Astrocyte of the cerebellum (primary cell): ENCODE data around the gene KRT83.
"Not testable (repeated sequence)": the region's sequence is repeated elsewhere in the genome, so short reads cannot be mapped to it uniquely, and the experiment has no call there.

ENCODE experiments used
- DNase-seq: peaks from one replicate; pipeline ENCODE4 v3.0.0-alpha.2; 2011; ENCODE audit warnings: low read depth
- H3K4me3 ChIP-seq: 2 replicates; pipeline ENCODE4 v1.5.1; 2011; ENCODE audit warnings: mild to moderate bottlenecking, low read depth, low read length, moderate library complexity
- CTCF ChIP-seq: IDR thresholded peaks from 2 replicates; pipeline ENCODE4 v1.5.1; 2012; ENCODE audit warnings: low read length, low read depth, moderate library complexity, mild to moderate bottlenecking; ENCODE audit errors: missing control alignments
- in situ Hi-C: cut with HindIII; loops from 2 replicates; pipeline ENCODE4 v1.10.0; 2017; ENCODE audit warnings: low sequenced_read_pairs

The KRT83 gene

GRCh38 chr12:52310622-52311284 is 10.4 kb downstream of the KRT83 start:
- DNase-seq, result no peak
- H3K4me3 ChIP-seq, result no peak overlapping the region
- TF ChIP-seq CTCF, result no peak
- in situ Hi-C loops, result no loop called here

DNA sequence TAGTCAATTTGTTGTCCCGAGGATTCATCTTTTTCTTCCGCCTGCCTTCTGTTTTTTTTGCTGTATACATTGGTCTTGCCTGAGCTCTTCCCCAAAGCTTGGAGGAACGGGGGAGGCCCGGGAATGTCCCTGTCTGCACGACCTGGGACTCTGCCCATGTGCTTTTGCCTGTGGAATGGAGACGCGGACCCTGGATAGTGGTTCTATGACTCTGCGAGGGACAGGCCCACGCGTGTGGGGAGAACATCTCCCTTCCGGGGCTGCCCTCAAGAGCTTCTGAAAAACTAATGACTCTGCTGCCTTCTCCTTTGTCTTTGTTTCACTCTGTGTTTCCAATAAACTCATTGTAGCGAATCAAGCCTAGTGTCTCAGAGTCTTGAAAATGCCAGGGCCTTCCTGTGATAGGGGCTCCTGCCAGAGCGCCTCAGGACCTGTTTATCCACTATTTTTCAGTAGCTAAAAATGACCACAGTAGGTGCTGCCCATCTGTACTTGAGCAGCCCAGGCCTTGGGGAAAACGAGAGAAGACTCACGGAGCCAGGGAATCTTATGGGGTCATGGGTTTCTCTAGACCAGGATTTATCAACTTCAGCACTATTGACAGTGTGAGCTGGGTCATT is 12.3 kb downstream of the KRT83 start:
- peak overlapping the region; percentile 32 for H3K4me3 ChIP-seq
- DNase-seq, result no peak
- no peak for TF ChIP-seq CTCF
- in situ Hi-C loops, result no loop called here

DNA sequence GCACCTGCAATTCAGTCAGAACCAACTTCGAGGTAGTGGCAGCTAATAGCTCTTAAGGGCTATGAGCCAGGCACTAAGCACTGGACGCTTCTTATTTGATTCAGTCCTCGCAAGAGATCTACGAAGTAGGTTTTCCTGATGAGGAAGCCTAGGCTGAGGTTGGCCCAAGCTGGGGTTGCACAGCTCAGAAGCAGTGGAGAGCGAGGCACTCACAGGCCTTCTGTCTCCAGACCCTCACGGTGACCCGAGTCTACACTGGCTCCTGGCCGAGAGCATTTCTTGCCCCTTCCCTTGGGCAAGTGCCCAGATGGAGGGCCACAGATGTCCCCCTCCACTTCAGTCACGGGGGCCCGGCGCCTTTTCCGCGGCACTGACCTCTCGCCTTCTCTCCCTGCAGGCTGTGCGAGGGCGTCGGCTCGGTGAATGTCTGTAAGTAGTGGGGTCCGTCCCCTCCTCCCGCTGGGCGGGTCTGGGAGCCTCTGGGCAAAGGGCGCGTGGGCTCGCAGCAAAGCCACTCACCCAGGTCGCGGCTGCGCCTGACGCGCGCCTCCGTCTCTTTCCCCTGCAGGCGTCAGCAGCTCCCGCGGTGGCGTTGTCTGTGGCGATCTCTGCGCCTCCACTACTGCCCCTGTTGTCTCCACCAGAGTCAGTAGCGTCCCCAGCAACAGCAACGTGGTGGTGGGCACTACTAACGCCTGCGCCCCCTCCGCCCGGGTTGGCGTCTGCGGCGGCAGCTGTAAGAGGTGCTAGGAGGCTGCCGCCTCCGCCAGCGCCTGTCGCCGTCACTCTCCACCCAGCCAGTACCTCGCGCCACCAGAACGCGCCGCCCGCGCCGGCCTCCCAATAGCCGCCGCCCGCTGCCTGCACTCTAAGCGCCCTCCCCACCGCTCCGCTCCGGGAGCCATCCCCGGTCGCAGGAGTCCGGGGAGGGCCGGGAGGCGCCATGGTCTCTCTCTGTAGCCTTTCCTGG is 13.1 kb downstream of the KRT83 start:
- in situ Hi-C loops, result no loop called here
- DNase-seq, result no peak
- H3K4me3 ChIP-seq, result peak overlapping the region; percentile 32
- no peak for TF ChIP-seq CTCF

- in situ Hi-C loops, result no loop called here
- H3K4me3 ChIP-seq, result no peak overlapping the region
- TF ChIP-seq CTCF, result no peak
- DNase-seq, result no peak
Observed at GRCh38 chr12:52306731-52307130, 14.5 kb downstream of the KRT83 start.

DNA sequence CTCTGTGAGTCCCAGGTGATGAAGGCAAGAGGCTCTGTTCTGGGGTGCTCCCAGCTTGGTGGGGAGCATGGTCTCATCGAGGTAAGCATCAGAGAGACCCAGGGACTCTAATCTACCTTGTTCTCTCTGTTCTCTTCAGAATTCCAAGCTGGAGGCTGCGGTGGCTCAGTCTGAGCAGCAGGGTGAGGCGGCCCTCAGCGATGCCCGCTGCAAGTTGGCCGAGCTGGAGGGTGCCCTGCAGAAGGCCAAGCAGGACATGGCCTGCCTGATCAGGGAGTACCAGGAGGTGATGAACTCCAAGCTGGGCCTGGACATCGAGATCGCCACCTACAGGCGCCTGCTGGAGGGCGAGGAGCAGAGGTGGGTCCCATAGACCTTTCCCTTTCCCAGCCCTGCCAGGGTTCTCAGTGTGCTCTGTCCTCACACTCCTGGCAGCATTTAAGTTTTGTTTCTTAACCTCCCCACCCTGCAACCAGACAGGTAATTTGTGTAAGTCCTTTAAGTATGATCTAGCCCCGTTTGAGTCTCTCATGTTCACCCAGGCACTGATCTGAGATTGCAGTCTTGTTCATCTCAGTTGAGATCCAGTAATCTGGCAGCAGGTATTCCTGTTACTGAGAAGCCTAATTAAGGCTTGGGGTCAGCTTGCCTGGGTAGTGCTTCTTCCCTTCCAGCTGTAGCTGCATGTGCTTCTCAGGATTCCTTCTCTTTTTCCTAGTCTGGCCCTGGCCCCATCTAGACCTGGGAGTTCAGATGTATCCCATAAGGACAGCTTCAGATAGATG is 15.1 kb downstream of the KRT83 start:
- in situ Hi-C loops, result no loop called here
- no peak for DNase-seq
- no peak overlapping the region for H3K4me3 ChIP-seq
- peak; percentile 38 for TF ChIP-seq CTCF

GRCh38 chr12:52304941-52305411 is 16.2 kb downstream of the KRT83 start:
- in situ Hi-C loops, DNase-seq, H3K4me3 ChIP-seq: not testable (repeated sequence)

- DNase-seq, in situ Hi-C loops, H3K4me3 ChIP-seq: not testable (repeated sequence)
Observed at GRCh38 chr12:52302242-52302914, 18.8 kb downstream of the KRT83 start.

GRCh38 chr12:52301721-52302120 is 19.5 kb downstream of the KRT83 start:
- in situ Hi-C loops, DNase-seq, H3K4me3 ChIP-seq: not testable (repeated sequence)
